Measurements from ENCODE around the gene DHRS4.

Gene DHRS4

DNA sequence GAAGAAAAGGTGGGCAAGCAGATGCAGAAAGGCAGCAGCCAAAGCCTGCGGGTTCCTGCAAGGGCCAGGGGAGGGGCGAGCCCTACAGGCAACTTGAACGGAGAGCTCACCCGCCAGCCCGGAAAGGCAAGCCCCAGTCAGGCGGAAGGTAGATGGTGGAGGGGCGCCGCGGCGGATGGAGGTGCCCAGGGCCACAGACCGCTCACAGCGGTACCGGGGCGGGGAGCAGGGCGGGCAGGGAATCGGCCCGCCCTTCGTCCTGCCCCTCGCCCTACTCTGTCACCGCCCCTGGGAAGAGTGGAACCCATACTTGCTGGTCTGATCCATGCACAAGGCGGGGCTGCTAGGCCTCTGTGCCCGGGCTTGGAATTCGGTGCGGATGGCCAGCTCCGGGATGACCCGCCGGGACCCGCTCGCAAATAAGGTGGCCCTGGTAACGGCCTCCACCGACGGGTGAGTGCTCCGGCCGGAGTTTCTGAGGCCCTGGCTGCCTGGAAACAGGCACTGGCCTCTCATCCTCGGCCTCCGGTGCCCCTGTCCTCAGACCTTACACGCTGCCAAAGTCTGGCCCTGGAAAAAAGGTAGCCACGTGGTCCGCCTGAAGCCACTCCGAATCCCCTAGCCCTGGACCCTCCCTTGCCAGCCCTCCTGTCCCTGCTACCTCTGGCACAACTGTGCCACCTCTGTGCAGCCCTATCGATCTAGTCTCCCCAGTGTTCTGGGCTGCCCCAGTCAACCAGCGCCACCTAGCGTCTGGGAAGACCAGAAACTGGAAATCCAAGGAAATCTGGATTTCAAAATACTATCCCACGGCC is at the start of gene DHRS4:
Gene DHRS4, plus strand, starts transcription at position 307 of the 815 bp plus-strand sequence. Its CDS starts 19 bp downstream, at position 326.
- peak; percentile 42 to 47 for DNase-seq (ENCODE audit: low read depth in 2 of 2)

DNA sequence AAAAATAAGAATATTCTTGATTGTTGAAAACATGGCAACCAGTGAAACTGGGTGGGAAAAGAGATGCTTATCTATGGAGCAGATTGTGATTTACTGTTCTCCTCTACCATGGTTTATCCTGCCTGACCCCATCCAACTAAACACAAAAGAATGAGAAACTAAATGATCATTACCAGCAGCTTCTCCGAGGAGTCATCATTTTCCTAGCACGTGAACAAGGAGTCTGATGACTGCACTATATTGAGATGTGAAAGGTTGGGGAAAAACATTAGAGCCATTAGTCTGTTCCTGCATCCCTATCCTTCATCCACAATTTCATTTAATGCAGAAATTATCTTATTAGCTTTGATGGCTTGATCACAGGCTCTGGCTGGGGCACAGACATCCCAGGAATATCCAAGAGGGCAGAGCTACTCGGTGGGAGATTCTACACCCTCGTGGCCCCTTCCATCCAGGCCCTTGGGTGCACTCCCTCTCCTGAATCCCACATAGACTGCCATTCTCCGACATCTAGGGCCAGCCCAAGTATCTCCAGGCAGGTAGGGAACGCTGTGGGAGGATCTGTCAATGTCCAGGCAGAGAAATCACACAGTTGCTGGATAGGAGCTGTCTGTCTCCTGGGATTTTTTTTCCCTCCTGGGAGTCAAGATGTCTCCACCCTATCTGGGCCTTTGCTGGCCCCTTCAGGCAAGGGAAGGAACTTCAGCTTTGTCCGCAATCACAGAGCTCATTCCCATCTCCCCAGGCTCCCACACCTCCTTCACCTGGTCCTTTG is 43.3 kb upstream of the DHRS4 start:
- peak; percentile 12 to 24 for DNase-seq (ENCODE audit: low read depth in 2 of 2)

DNA sequence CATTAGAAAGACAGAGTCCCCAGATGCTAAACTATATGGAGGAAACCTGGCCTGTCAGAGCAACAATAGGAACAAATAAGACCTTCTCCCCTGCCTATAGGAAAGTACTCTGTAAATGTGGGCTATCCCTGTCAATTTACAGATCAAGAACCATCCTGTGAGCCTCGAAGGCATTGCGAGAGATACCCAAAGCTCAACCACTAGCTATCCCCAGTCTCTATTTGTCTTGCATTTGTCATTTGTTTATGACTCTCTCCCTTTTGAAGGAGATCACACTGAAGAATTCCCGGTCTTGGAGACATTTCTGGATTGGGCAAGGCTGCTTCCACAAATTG is 42.7 kb upstream of the DHRS4 start:
- DNase-seq (ENCODE audit: low read depth in 2 of 2) = no peak

DNA sequence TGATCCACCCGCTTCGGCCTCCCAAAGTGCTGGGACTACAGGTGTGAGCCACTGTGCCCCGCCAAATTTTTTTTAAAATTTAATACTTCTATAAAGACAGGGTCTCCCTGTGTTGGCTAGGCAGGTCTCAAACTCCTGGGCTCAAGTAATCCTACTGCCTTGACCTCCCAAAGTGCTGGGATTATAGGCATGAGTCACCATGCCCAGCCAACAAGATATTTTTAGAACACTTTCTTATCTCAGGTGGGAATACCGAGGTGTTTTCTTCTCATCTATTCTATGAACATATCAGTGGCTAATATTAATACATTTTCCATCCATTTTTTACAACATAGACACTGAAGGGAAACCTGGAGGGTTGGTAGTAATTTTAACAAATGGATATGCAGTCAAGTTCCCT is 38.0 kb upstream of the DHRS4 start:
- no peak for DNase-seq (ENCODE audit: low read depth in 2 of 2)

DNA sequence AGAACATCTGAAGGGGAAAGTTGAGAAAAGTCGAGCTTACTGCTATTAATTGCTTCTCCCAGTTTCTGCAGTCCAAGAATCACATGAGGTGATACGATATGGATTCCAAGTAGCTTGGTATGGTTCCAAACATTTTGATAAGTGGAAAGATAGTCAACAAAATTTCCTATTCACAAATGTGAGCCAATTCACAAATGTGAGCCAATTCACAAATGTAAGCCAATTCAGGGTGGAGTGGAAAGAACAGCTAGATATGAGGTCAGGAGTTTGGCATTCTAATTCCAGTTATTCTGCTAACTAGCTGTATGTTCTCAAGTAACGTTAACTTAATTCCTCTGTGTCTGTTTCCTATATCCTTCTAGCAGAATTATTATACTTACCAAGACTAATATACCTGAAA is 37.6 kb upstream of the DHRS4 start:
- no peak for DNase-seq (ENCODE audit: low read depth in 2 of 2)

DNA sequence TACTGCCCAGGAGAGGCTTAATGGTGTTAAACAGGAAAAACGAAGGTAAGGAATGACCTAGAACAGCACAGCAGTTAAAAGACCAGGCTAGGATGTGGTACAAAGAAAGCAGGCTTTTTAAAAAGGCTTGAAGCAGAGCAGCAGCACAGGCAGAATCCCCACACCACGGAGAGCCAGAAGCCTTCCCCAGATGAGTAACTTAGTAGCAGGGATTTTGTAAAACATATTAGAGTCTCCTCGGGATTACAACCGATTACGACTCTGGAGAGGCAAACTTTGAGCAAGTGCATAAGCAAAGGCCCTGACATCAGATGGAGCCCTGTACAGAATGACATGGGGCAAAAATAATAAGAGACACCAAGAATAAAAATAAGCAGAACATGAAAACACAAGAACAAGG is 37.1 kb upstream of the DHRS4 start:
- no peak for DNase-seq (ENCODE audit: low read depth in 2 of 2)

DNA sequence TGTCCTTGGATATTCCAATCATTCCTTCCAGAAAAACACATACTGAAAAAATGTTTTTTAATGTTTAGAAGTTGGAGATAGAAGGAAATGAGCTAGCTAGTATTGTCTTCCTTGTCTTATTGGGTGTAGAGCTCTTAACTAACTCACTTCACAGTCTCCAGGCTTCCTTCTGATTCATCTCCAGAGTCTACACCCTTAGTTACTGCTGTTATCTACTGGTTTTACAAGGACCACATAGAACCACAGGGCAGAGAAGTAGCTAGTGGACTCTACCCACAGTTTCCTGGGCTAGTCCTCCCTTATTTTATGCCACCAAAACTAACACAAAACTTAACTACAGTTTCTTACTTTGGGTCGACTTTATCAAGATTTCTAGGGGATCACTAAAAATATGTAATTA is 31.0 kb upstream of the DHRS4 start:
- DNase-seq (ENCODE audit: low read depth in 2 of 2) = no peak

DNA sequence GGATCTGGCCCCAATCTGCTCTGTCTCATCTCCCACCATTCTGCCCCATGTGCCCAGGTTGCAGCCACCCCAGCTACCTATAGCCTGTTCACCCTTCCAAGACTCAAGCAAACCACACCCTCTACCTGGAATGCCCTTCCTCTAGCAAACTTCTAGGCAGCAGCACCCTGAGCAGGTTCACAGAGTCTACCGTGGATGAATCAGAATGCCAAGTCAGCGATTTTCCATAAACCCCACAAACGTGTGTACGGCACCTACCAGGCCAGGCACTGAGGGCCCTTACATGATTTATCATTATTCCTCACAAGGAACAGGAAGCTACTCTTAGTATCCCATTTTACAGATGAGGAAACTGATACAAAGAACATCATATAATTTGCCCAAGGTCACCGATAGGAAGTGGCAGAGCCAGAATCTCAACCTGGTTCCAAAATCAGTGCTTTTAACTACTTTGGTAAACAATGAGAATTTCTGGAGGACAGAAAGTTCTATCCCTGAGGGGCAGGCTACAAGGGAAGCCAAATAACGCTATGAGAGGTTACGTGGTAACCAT is 28.0 kb upstream of the DHRS4 start:
- DNase-seq (ENCODE audit: low read depth in 2 of 2) = no peak

DNA sequence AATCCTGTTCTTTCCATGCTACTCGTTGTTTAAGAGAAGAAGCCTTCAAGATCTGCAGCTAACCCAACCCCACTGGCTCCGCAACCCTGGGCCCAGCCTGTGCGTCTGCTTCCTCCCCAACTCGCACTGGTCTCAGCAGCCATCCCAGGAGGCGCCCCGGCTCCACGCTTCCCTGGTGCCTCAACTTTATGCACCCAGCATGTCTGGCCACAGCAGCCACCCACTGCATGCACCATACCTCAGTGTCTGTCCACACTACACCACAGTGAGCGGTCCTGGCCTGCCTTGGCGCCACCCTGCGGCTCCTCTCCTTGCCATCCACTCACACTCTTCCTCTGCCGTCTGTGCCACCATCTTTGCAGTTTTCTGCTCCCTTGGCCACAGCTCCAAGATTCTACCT is 27.0 kb upstream of the DHRS4 start:
- DNase-seq (ENCODE audit: low read depth in 2 of 2) = no peak

DNA sequence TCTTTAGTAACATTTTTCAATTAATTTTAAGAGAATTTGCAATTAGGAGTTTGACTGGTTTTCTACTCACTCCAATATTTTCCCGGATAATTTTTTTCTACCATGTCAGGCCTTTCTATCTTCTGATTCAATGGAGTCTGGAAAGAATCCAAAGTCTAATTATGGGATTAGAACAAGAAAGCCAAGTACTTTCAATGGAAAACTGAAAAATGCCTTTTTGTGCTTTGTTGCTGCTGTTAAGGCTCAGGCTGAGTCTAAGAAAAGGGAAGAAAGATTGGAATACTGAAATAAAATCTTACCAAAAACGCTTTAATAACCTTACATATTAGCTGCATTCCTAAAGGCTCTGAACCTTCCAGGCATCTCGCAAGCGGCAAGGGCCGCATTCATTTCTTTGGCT is 24.4 kb upstream of the DHRS4 start:
- no peak for DNase-seq (ENCODE audit: low read depth in 2 of 2)

DNA sequence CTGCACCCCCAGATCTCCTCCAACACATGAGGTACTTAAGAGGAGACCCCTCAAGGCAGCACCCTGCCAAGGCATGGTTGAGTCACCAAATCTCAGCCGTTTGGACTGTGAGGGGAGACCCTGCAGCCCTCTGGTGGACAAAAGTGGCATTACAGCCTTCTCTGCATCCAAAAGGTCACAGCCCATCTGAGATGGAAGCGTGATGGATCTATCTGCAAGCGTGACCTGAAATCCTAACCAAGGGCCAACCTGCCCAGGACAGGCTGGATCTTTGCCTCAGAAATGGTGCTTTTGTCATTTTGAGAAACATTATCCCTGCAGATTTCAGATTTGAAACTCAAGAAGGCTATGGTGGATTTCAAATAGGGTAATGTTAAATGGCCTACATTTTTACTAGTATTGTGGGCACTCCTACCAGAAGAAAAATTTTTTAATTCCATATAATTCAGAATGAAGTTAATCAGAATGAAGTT is 23.7 kb upstream of the DHRS4 start:
- DNase-seq (ENCODE audit: low read depth in 2 of 2) = peak in 1 of 2 experiments; percentile 28

DNA sequence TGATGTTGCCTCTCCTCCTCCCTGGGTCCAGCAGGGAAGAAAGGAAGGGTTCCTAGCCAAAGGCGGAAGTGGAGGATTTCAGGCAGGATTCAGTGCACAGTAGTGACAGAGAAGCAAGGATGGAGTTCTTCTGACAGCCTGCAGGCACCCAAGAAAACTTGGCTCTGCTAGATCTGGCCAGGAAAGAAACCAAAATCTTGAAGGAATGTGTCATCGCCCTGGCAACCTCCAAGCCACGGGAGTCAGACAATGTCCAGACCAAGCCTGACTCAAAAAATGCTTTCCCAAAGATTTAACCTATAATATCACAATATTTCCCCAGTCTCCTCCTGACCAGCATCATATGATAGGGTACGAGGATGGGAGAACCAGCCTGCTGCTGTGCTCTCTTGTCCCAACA is 22.8 kb upstream of the DHRS4 start:
- no peak for DNase-seq (ENCODE audit: low read depth in 2 of 2)

DNA sequence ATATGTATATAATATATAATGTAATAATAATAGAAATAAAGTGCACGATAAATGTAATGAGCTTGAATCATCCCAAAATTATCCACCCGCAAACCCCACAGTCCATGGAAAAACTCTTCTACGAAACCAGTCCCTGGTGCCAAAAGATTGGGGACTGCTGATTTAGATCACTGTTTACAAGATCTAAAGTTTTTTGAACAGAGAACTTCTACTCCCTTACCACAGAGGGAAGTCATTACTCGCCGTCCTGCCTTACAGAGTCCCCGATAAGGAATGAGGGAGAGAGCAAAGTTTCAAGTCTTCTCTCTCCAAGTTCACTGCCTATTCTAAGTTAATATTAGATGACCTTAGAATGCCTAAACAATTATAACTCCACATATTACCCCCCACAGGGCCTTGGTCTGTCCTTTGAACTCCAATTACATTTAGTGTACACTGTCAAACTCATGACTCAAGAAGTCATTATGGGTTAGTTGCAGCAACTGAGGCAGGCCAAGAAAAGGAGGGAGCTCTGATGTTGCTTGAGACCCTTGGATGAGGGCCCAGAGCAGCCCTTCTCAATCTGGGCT is 21.8 kb upstream of the DHRS4 start:
- no peak for DNase-seq (ENCODE audit: low read depth in 2 of 2)

DNA sequence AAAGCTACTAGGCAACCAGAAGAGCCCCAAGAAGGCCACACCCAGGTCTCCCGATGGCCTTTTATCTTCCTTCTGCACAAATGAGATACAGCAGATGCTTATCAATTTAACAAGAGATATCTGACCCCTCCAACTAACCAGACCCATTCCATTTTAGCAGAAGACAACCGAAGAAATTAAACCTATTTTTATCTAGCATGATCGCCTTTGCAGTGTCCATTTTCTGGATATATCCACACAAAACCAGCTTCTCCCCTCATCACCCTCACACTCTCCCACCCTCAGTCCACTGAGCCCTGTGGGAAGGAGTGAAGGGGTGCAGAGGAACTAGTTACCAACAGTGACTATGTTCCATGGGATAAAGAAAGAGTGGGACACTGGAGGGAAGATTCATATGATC is 20.9 kb upstream of the DHRS4 start:
- DNase-seq (ENCODE audit: low read depth in 2 of 2) = no peak

DNA sequence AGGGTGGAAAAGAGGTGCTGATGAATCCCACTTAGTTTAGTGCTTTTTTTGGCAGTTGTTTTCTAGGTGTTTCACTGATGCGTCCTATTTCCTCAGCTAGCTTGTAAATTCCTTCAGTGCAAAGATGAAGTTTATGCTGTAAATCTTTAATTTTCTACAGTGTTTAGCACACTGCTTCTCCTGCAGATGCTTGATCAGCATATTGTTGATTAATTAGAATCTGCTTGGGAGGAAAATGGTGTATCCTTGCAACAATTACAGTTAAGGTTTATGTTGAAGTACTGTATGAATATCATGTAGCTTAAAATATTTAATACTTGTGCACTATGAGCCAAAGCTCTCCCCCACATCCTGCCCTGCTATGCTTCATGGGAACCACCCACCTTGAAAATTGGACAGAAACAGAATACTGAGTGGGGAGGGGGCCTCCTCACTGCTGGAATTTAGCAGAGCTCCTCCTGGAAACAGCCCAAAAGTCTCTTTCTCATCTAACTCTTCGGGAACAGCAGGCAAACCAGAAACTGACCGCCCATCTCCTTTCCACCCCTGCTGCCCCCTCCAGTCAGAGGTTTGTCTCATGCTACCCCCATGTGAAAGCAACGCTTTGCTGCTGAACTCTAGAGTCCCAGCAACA is 20.3 kb upstream of the DHRS4 start:
- no peak for DNase-seq (ENCODE audit: low read depth in 2 of 2)

DNA sequence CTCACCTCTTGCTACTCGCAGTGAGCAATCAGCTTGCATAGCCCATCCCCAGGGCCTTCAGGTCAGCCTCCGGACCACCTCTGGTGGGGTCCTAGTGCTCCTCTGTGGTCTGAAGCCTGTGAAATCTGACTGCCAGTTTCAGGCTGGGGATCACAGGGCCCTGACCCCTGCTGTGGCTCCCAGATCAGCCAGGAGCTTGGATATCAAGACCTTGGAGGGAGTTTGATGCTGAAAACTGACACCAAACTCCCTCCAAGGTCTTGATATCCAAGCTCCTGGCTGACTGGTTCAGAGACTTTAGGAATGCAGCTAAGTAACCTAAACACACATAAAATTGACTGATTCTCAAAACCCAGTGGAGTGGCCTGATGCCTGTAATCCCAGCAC is 19.8 kb upstream of the DHRS4 start:
- no peak for DNase-seq (ENCODE audit: low read depth in 2 of 2)

DNA sequence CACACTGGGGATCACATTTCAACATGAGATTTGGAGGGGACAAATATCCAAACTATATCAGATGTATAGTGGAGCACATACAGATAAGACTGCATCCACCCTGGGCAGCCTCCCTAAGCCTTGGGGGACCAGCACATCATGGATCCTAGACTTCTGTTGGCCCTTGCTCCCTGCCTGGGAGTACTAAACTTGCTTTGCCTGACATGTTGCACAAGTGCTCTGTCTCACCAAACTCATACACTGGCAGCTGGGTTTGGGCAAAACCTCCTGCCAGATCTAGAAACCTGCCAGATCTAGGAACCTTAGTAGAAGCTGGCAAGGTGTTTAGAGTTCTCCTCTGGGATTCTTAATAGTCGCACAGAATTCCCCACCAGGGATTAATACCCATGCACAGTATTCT is 18.4 kb upstream of the DHRS4 start:
- DNase-seq (ENCODE audit: low read depth in 2 of 2) = no peak

DNA sequence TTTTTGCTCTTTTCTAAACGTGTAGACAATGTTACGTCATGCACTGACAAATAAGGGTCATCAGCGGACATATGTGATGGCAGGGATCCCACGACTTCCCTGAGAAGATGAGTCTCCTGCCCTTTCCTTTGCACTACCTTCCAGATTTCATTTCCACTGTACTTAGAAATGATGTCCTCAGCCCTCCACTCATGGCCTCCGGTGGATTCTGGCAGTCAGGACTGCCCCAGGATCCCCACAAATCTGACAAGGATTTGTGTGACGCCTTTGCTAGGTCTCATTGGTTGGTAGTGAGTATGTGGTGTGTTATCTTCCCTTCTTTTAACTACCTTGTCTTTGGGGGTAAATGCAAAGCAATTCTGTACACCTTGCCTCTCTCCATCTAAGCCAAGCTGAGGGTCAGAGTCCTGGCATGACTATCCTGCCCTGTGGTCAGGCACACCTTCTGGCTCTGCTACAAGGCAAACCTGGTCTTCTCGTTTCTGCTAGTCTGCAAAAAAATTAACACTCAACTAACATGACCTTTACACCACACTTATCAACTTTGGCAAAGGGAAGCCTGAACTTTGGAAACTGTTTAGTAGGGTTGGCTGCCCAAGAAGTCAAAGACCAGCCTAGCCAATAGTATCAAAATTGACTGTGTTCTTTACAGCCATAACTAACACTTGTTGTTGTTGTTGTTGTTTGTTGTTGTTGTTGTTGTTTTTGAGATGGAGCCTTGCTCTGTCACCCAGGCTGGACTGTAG is 17.3 kb upstream of the DHRS4 start:
- DNase-seq (ENCODE audit: low read depth in 2 of 2) = no peak

DNA sequence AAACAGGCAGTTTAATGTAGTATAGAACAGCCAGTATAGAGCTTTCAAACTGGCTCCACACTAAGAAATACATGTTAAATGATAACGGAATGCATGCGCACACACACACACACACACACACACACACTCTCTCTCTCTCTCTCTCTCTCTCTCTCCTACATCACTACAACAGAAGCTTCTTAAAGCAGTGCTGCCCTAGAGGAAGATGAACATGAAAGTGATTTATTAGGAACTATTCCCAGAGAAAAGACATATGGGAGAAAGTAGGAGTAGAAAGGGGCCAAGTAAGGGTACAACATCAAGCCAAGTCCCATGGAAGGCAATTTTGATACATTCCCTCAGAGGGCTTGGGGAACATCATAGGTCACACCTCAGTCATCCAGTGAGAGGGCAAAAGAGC is 16.4 kb upstream of the DHRS4 start:
- DNase-seq (ENCODE audit: low read depth in 2 of 2) = no peak

DNA sequence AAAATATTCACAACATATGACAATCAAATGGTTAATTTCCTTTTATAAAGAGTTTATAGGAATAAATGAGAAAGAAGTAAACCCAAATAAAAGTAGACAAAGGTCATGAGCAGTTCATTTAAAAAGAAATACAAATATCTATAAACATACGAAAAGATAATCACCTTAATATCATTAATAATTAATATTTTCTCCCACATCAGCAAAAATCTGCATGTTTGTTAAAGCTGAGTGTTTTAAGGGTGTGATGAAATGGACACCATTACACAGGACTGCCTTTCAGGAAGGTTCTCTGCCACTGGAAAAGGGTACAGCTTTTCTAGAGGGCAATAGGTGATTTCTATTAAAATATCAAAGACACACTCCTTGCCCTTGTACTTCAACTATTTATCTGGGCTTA is 14.7 kb upstream of the DHRS4 start:
- no peak for DNase-seq (ENCODE audit: low read depth in 2 of 2)

DNA sequence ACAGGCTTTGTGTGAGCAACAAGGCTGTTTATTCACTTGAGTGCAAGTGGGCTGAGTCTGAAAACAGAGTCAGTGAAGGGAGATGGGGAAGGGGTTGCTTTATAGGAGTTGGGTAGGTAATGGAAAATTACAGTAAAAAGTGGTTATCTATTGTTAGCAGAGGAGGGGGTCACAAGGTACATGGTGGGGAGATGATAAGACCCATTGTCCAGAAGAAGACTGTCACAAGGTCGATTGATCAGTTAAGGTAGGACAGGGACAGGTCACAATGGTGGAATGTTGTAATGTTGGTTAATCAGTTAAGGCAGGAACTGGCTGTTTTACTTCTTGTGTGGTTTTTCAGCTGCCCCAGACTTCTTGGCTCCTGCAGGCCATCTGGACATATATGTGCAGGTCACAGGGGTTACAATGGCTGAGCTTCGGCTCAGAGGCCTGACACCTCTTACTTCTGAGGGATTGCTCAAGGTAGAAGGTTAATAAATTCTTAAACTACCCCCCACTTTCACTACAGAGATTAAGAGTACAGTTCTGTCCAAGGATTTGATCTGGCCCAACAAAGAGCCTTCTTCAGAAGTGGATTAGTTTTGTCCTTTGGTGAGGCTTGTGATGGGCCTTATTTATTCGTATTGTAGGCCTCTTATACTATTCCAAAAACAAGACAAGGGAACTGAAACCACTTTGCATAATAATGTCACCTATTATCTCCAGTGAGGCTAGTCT is 13.8 kb upstream of the DHRS4 start:
- no peak for DNase-seq (ENCODE audit: low read depth in 2 of 2)
